Mononuclear cell (primary cell): Measurements from ENCODE around the gene TMEFF2. TPM values are rescaled to one million over a fixed set of nuclear protein-coding genes. Genes with fewer than 3 reads are reported as not detected.
"Not testable (repeated sequence)": the region's sequence is repeated elsewhere in the genome, so short reads cannot be mapped to it uniquely, and the experiment has no call there.

Source experiments
- H3K27me3 ChIP-seq: 2 replicates; pipeline ENCODE4 v1.6.0; 2011; ENCODE audit warnings: low read length, control low read depth; ENCODE audit not compliant: insufficient read depth
- H3K4me1 ChIP-seq: 2 replicates; pipeline ENCODE4 v1.5.1; 2011; ENCODE audit warnings: mild to moderate bottlenecking, low read length, control low read depth; ENCODE audit not compliant: insufficient read depth
- H3K4me3 ChIP-seq: 2 replicates; pipeline ENCODE4 v1.5.1; 2011; ENCODE audit warnings: mild to moderate bottlenecking, low read length, moderate library complexity
- H3K9me3 ChIP-seq: 2 replicates; pipeline ENCODE4 v1.5.1; 2011; ENCODE audit warnings: low read depth, mild to moderate bottlenecking, control low read depth, low read length
- total RNA-seq: library from RNA; depleted of rRNA; stranded (reverse); fragments of >200 nt; gene quantifications from one replicate; pipeline ENCODE4 v1.2.3, GENCODE V29; 2012

TMEFF2 gene
- total RNA-seq, 1 donor, result not detected

DNA sequence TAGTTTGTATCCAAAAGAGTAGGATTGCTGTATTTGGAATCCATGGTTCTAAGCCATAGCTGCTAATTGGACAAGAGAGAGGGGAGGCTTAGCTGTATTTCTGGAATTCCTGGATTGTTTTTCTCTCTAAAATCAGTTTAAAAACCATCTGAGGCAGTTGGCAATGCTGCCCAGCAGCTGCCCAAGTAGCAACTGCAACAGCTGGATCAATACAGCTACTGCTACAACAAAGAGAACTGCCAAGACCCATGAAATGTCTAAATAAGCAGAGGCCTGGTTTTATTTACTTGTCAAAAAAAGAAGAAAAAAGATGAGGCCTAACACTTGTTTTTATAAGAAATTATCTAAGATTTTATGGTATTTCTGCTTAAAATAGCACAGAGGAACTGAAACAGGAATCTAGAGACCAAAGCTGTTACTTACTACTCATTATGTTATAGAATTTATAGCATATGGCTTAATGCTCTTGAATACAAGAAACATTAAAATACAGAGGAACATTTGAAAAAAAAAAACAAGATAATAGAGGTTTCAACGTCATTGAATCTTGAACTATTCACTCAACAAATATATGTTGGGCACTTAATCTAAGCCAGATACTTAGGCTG lies 39.1 kb downstream of the TMEFF2 start:
- Histone ChIP-seq H3K4me3 (no peak overlapping the region), H3K27me3 (no peaks in the 10 kb centered on the region), H3K4me1 (peaks cover 4% of the 10 kb centered on the region), H3K9me3 (no peaks in the 10 kb centered on the region)

DNA sequence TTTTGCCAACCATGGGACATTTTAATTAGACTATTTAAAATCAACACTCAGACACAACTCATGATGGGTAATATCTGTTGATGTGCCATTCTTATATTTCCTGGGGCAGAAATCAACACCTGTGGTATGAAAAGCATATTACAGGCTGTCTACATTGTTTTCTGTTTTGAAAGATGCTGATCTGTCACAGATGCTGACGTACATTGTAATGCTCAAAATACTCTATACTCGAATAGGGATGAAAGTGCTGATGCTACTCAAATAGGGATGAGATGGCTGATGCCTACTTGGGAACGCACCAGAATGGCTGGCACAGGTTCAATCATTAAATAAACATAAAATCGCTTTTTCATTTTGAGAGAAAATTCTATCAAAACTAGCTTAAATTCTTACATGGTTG lies 41.2 kb downstream of the TMEFF2 start:
- no peaks in the 10 kb centered on the region for H3K27me3 ChIP-seq
- no peak overlapping the region for H3K4me3 ChIP-seq
- no peaks in the 10 kb centered on the region for H3K9me3 ChIP-seq
- H3K4me1 ChIP-seq, result peaks cover 4% of the 10 kb centered on the region

GRCh38 chr2:192151853-192152252 lies 42.9 kb downstream of the TMEFF2 start:
- no peaks in the 10 kb centered on the region for H3K27me3 ChIP-seq
- no peak overlapping the region for H3K4me3 ChIP-seq
- H3K4me1 ChIP-seq, result peaks cover 4% of the 10 kb centered on the region
- H3K9me3 ChIP-seq, result no peaks in the 10 kb centered on the region

DNA sequence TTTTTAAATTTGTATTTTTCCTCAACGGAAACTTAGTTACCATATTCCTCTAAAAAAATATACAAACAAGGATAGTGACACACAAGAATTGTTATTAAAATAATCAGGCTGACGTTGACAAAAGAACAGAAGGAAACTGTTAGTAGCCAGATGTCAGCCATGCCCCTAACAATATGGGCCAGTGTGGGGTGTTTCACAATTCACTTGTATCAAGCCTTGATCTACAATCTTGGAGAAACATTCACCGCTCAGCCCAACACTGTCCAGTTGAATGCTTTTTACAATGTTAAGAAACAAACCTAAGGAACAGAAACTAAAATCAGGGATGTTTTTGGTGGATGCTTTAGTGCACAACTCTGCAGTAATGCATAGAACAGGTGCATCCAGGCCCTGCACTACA lies 44.6 kb downstream of the TMEFF2 start:
- H3K4me3 ChIP-seq, result no peak overlapping the region
- H3K9me3 ChIP-seq, result no peaks in the 10 kb centered on the region
- no peaks in the 10 kb centered on the region for H3K27me3 ChIP-seq
- H3K4me1 ChIP-seq, result no peaks in the 10 kb centered on the region

DNA sequence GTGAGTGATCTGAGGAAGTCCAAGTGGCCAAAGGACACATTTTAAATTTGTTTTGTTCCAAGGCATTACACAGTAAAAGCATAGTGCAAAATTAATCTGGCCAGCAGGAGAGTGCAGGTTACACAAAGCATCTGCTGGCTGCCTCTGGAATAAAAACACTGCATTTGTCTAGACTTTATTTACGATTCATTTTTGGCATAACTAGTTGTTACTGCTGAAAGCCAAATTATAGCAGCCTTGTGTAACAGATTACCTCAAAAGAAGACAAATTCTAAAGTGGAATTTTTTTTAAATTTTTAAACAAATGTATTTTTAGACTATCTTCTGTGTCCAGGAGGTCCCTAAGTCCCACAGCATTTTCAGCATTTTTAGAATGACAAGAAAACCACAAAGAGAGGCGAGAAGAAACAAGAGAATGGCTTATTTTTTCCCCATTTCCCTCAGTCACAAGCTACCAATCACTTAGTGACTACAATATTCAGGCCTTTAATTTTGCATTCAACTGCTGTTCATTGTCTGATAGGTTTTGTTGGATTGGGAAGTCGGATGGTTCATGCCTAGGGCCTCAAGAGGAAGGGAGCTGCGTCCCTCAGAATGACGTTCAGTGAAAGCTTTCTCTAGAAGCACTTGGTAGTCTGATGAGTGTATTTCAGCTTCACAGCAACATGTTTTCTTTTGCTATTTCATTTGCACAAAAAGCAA lies 46.0 kb downstream of the TMEFF2 start:
- no peak overlapping the region for H3K4me3 ChIP-seq
- H3K27me3 ChIP-seq, result no peaks in the 10 kb centered on the region
- H3K4me1 ChIP-seq, result no peaks in the 10 kb centered on the region
- no peaks in the 10 kb centered on the region for H3K9me3 ChIP-seq

DNA sequence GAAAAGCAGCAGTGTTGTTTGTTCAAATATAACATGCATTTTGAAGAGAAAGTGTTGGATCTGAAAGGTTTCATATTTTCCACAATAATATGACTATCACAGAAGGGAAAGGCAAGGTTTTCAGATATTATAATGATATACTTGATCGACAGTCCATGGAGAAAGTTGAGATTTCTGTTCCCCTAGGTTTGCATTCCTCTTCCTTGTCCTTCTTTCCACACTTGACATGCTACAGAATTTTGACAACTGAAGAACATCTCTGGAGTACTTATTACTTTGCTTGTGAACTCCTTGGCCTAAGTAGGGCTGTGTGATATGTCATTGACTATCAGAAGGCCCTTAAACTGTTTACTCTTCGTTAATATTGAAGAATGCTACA lies 46.5 kb downstream of the TMEFF2 start:
- no peaks in the 10 kb centered on the region for H3K4me1 ChIP-seq
- H3K4me3 ChIP-seq, result no peak overlapping the region
- H3K9me3 ChIP-seq, result no peaks in the 10 kb centered on the region
- no peaks in the 10 kb centered on the region for H3K27me3 ChIP-seq

- Histone ChIP-seq H3K4me3 (no peak overlapping the region), H3K4me1 (no peaks in the 10 kb centered on the region), H3K9me3 (no peaks in the 10 kb centered on the region), H3K27me3 (peaks cover 2% of the 10 kb centered on the region)
Observed at GRCh38 chr2:192146069-192147015, 48.4 kb downstream of the TMEFF2 start.

DNA sequence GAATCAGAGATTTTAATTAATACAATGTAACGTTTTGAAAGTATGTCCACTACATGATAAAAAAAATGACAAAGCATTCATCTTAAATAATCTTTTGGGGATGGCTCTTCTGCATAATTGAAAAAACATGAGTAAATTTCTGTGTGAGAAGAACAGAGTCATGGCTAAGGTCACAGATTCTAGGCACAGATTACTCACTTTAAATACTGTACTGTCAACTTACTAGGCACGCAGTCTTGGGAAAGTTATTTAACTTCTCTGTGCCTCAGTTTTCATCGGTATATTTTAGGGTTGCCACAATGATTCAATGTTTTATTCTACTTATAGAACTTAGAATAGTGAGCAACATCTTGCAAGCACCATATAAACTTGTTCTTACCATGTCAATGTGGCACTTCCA lies 49.2 kb downstream of the TMEFF2 start:
- Histone ChIP-seq H3K4me1 (no peaks in the 10 kb centered on the region), H3K27me3 (peaks cover 2% of the 10 kb centered on the region), H3K9me3 (no peaks in the 10 kb centered on the region), H3K4me3 (no peak overlapping the region)

- H3K4me3 ChIP-seq, result no peak overlapping the region
- peaks cover 2% of the 10 kb centered on the region for H3K27me3 ChIP-seq
- no peaks in the 10 kb centered on the region for H3K4me1 ChIP-seq
- no peaks in the 10 kb centered on the region for H3K9me3 ChIP-seq
Observed at GRCh38 chr2:192140236-192140839, 54.4 kb downstream of the TMEFF2 start.

DNA sequence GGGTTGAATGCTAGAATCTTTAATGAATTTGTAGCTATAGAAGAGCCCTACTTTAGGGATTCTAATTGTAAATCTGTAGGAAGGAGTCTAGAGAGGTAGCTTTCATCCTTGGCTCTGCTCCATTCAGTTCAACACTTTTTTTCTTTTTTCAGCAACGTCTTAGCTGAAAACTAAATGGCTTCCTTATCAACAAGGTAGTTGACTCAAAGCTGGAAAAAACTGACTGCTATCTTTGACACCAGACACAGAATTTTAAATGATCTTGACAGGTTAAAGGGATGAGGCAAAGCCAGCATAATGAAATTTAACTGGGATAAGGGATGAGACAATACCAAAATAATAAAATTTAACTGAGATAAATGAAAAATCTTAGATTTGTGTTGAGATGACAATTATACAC lies 54.9 kb downstream of the TMEFF2 start:
- Histone ChIP-seq H3K9me3 (no peaks in the 10 kb centered on the region), H3K27me3 (peaks cover 2% of the 10 kb centered on the region), H3K4me3 (no peak overlapping the region), H3K4me1 (no peaks in the 10 kb centered on the region)

- Histone ChIP-seq H3K4me3 (no peak overlapping the region), H3K9me3 (no peaks in the 10 kb centered on the region), H3K27me3 (no peaks in the 10 kb centered on the region), H3K4me1 (no peaks in the 10 kb centered on the region)
Observed at GRCh38 chr2:192137451-192137850, 57.3 kb downstream of the TMEFF2 start.

- not testable (repeated sequence) for H3K27me3 ChIP-seq
Observed at GRCh38 chr2:192132604-192133003, 62.1 kb downstream of the TMEFF2 start.

GRCh38 chr2:192130312-192130711 lies 64.4 kb downstream of the TMEFF2 start:
- H3K27me3 ChIP-seq, H3K4me3 ChIP-seq, H3K9me3 ChIP-seq, H3K4me1 ChIP-seq: not testable (repeated sequence)

More at GRCh38 chr2:192132604-192133003, 62.1 kb downstream of the TMEFF2 start:
- H3K4me1 ChIP-seq, H3K4me3 ChIP-seq, H3K9me3 ChIP-seq: not testable (repeated sequence)

DNA sequence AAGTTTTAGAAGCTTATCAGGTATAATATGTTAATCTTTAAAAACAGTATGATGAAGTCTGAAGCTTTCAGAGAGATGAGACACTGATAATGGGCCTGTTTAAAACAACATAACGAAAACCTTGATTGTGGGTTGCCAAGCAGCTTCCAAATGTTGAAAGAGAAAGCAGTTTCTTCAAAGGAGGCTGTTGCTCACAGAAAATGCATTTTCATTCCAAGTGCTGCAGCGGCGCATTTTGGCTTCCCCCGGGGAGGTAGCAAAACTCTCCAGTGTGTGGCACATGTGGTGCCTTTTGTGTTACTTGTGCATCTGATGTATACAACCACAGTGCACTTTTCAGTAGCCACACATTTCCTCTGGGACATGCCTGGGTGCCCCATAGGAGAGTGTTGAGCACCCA lies 66.1 kb downstream of the TMEFF2 start:
- Histone ChIP-seq H3K4me3 (no peak overlapping the region), H3K4me1 (no peaks in the 10 kb centered on the region), H3K27me3 (no peaks in the 10 kb centered on the region), H3K9me3 (no peaks in the 10 kb centered on the region)

DNA sequence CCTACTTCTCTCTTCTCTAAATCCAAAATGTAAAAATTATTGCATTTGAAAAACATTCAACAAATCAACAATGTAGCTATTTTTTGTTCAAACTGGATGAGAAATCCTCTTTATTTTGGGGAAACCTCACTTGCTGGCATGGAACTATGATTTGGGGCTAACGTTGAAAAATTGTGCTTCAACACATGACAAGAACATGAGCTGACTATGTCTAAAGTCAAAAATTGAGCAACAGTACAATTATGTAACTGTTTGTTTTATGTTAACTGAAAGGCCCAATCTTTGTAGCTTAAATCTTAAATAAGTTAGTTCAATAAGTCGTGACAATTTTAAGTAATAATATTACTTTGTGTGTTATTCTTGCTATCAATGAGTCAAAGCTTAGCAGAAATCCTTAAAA lies 67.3 kb downstream of the TMEFF2 start:
- Histone ChIP-seq H3K27me3 (no peaks in the 10 kb centered on the region), H3K4me1 (no peaks in the 10 kb centered on the region), H3K4me3 (no peak overlapping the region), H3K9me3 (no peaks in the 10 kb centered on the region)
